Body of pancreas (tissue), 4 donors: ENCODE data around the gene RAC3.

Experiments
- CTCF ChIP-seq, 7 experiments: fragments of 450-650 bp in 4 of 7; fragments of 200-600 bp in 3 of 7; sonication (generic) in 3 of 7; IDR thresholded peaks; one replicate each; pipeline ENCODE4 v1.5.1; 2016 to 2019; ENCODE audit warnings: antibody characterized with exemption in 7 of 7
- POLR2A ChIP-seq, 3 donors: fragments of 450-650 bp; IDR thresholded peaks; one replicate each; pipeline ENCODE4 v1.6.1; 2016; ENCODE audit warnings: antibody characterized with exemption in 3 of 3, mild to moderate bottlenecking in 2 of 3

- no peak for TF ChIP-seq CTCF (IDR thresholded peaks at IDR 0.05)
- no peak for TF ChIP-seq POLR2A (IDR thresholded peaks at IDR 0.05)
Observed at GRCh38 chr17:82045936-82046484, 14.5 kb downstream of the RAC3 start.
